Activated CD8-positive, alpha-beta memory T cell treated with anti-CD3 and anti-CD28 coated beads for 24 hours (primary cell): ENCODE measurements around the gene ALK.

Experiments
- DNase-seq: peaks from one replicate; pipeline ENCODE4 v3.0.0-alpha.2; 2020

The ALK gene

GRCh38 chr2:29393676-29394075 lies 527.7 kb downstream of the ALK start:
- DNase-seq: no peak

- no peak for DNase-seq
Observed at GRCh38 chr2:29392774-29393173, 528.6 kb downstream of the ALK start.

GRCh38 chr2:29390136-29390535 lies 531.2 kb downstream of the ALK start:
- no peak for DNase-seq

GRCh38 chr2:29389686-29390085 lies 531.7 kb downstream of the ALK start:
- DNase-seq: no peak

- no peak for DNase-seq
Observed at GRCh38 chr2:29388071-29388470, 533.3 kb downstream of the ALK start.

GRCh38 chr2:29382486-29382885 lies 538.9 kb downstream of the ALK start:
- DNase-seq: no peak

GRCh38 chr2:29377788-29378187 lies 543.6 kb downstream of the ALK start:
- no peak for DNase-seq

- DNase-seq: no peak
Observed at GRCh38 chr2:29376541-29376940, 544.8 kb downstream of the ALK start.

- no peak for DNase-seq
Observed at GRCh38 chr2:29375843-29376242, 545.5 kb downstream of the ALK start.

GRCh38 chr2:29374823-29375222 lies 546.6 kb downstream of the ALK start:
- DNase-seq: no peak

GRCh38 chr2:29373870-29374269 lies 547.5 kb downstream of the ALK start:
- no peak for DNase-seq

- no peak for DNase-seq
Observed at GRCh38 chr2:29372185-29372584, 549.2 kb downstream of the ALK start.

- DNase-seq: no peak
Observed at GRCh38 chr2:29370581-29371125, 550.7 kb downstream of the ALK start.

GRCh38 chr2:29370173-29370572 lies 551.2 kb downstream of the ALK start:
- no peak for DNase-seq

- no peak for DNase-seq
Observed at GRCh38 chr2:29368659-29369040, 552.7 kb downstream of the ALK start.

- no peak for DNase-seq
Observed at GRCh38 chr2:29367986-29368658, 553.3 kb downstream of the ALK start.

GRCh38 chr2:29363111-29363510 lies 558.3 kb downstream of the ALK start:
- no peak for DNase-seq

- DNase-seq: no peak
Observed at GRCh38 chr2:29361231-29361630, 560.2 kb downstream of the ALK start.

GRCh38 chr2:29360016-29360784 lies 561.2 kb downstream of the ALK start:
- DNase-seq: no peak

GRCh38 chr2:29353403-29353991 lies 567.9 kb downstream of the ALK start:
- DNase-seq: no peak

GRCh38 chr2:29351916-29352591 lies 569.3 kb downstream of the ALK start:
- DNase-seq: no peak

GRCh38 chr2:29351248-29351647 lies 570.1 kb downstream of the ALK start:
- DNase-seq: no peak

- DNase-seq: no peak
Observed at GRCh38 chr2:29349316-29350030, 571.9 kb downstream of the ALK start.
